HEK293 (cell line): Measurements from ENCODE around the gene MRTFB.
A peak's percentile ranks its signal among the peaks of the same experiment; 100 is the strongest.

ENCODE experiments used
- CTCF ChIA-PET: fragments of 350-600 bp; formaldehyde crosslinking; extraction: SDS; loops from one replicate; lab custom pipeline; 2021; ENCODE audit warnings: antibody characterized with exemption; lab: Yijun Ruan, JAX
- POLR2A ChIA-PET: fragments of 300-600 bp; formaldehyde crosslinking; extraction: SDS; loops from one replicate; lab custom pipeline; 2020; ENCODE audit warnings: antibody characterized with exemption, inconsistent platforms; lab: Yijun Ruan, JAX
- H3K27ac ChIP-seq: fragments of 200-500 bp; sonication (Bioruptor generic); 2 replicates; pipeline ENCODE4 v1.5.1; 2014; ENCODE audit warnings: low read depth, low read length, control low read depth, inconsistent platforms; ENCODE audit errors: extremely low read depth
- H3K36me3 ChIP-seq, 2 experiments: fragments of 200-500 bp in 1 of 2; sonication (Bioruptor generic) in 1 of 2; 1 replicate in 1 of 2; 2 replicates in 1 of 2; pipeline ENCODE4 v1.5.1; 2014 to 2017; ENCODE audit warnings: inconsistent platforms in 2 of 2, low read length in 2 of 2; ENCODE audit not compliant: control insufficient read depth in 2 of 2, insufficient read depth in 1 of 2
- H3K4me1 ChIP-seq: fragments of 200-500 bp; sonication (Bioruptor generic); 2 replicates; pipeline ENCODE4 v1.5.1; 2014; ENCODE audit warnings: mild to moderate bottlenecking, low read length, inconsistent platforms; ENCODE audit not compliant: control insufficient read depth, insufficient read depth
- H3K4me3 ChIP-seq: 2 replicates; pipeline ENCODE4 v1.5.1; 2011; ENCODE audit warnings: low read depth, mild to moderate bottlenecking, control low read depth, low read length, moderate library complexity
- H3K9me3 ChIP-seq: fragments of 200-500 bp; sonication (Bioruptor generic); 2 replicates; pipeline ENCODE4 v1.5.1; 2014; ENCODE audit warnings: low read depth, low read length, inconsistent platforms; ENCODE audit not compliant: control insufficient read depth, insufficient read depth
- AEBP2 ChIP-seq: fragments of 450-650 bp; formaldehyde crosslinking; IDR thresholded peaks from 2 replicates; pipeline ENCODE4 v1.5.1; 2016; ENCODE audit warnings: missing biosample characterization, missing genetic modification characterization, borderline replicate concordance
- BCL11B ChIP-seq: fragments of 450-650 bp; formaldehyde crosslinking; IDR thresholded peaks from 2 replicates; pipeline ENCODE4 v1.5.1; 2016; ENCODE audit warnings: low read depth, missing biosample characterization, missing genetic modification characterization
- EGR2 ChIP-seq: fragments of 450-650 bp; formaldehyde crosslinking; IDR thresholded peaks from 2 replicates; pipeline ENCODE4 v1.5.1; 2016; ENCODE audit warnings: low read depth, missing biosample characterization, missing genetic modification characterization
- KLF17 ChIP-seq: fragments of 450-650 bp; formaldehyde crosslinking; IDR thresholded peaks from 2 replicates; pipeline ENCODE4 v1.5.1; 2016; ENCODE audit warnings: missing biosample characterization, missing genetic modification characterization
- MYNN ChIP-seq: fragments of 450-650 bp; formaldehyde crosslinking; IDR thresholded peaks from 2 replicates; pipeline ENCODE4 v1.5.1; 2016; ENCODE audit warnings: missing biosample characterization, missing genetic modification characterization, borderline replicate concordance
- MZF1 ChIP-seq: fragments of 450-650 bp; formaldehyde crosslinking; IDR thresholded peaks from 2 replicates; pipeline ENCODE4 v1.5.1; 2017; ENCODE audit warnings: missing biosample characterization, missing genetic modification characterization, borderline replicate concordance
- RBAK ChIP-seq: fragments of 450-650 bp; formaldehyde crosslinking; IDR thresholded peaks from 2 replicates; pipeline ENCODE4 v1.5.1; 2016; ENCODE audit warnings: missing biosample characterization, missing genetic modification characterization
- SP7 ChIP-seq: fragments of 450-650 bp; formaldehyde crosslinking; IDR thresholded peaks from 2 replicates; pipeline ENCODE4 v1.5.1; 2016; ENCODE audit warnings: missing biosample characterization, missing genetic modification characterization
- TCF7L2 ChIP-seq: IDR thresholded peaks from 2 replicates; pipeline ENCODE4 v1.6.1; 2011; ENCODE audit warnings: low read depth, mild to moderate bottlenecking, inconsistent platforms, low read length, moderate library complexity, borderline replicate concordance
- ZBTB17 ChIP-seq: fragments of 450-650 bp; formaldehyde crosslinking; IDR thresholded peaks from 2 replicates; pipeline ENCODE4 v1.5.1; 2016; ENCODE audit warnings: missing biosample characterization, missing genetic modification characterization
- ZBTB7A ChIP-seq: fragments of 450-650 bp; formaldehyde crosslinking; IDR thresholded peaks from 2 replicates; pipeline ENCODE4 v1.5.1; 2016; ENCODE audit warnings: low read depth, missing biosample characterization, missing genetic modification characterization
- ZNF10 ChIP-seq: fragments of 450-650 bp; formaldehyde crosslinking; IDR thresholded peaks from 2 replicates; pipeline ENCODE4 v1.5.1; 2017; ENCODE audit warnings: missing biosample characterization, missing genetic modification characterization
- ZNF138 ChIP-seq: fragments of 450-650 bp; formaldehyde crosslinking; IDR thresholded peaks from 2 replicates; pipeline ENCODE4 v1.5.1; 2016; ENCODE audit warnings: missing biosample characterization, missing genetic modification characterization, borderline replicate concordance
- ZNF140 ChIP-seq: fragments of 450-650 bp; formaldehyde crosslinking; IDR thresholded peaks from 2 replicates; pipeline ENCODE4 v1.5.1; 2016; ENCODE audit warnings: missing biosample characterization, missing genetic modification characterization
- ZNF174 ChIP-seq: fragments of 450-650 bp; formaldehyde crosslinking; IDR thresholded peaks from 2 replicates; pipeline ENCODE4 v1.5.0; 2017; ENCODE audit warnings: missing biosample characterization, mild to moderate bottlenecking, missing genetic modification characterization
- ZNF18 ChIP-seq: fragments of 450-650 bp; formaldehyde crosslinking; IDR thresholded peaks from 2 replicates; pipeline ENCODE4 v1.5.1; 2016; ENCODE audit warnings: missing biosample characterization, missing genetic modification characterization
- ZNF19 ChIP-seq: fragments of 450-650 bp; formaldehyde crosslinking; IDR thresholded peaks from 2 replicates; pipeline ENCODE4; 2016; ENCODE audit warnings: missing biosample characterization, missing genetic modification characterization, low read depth
- ZNF214 ChIP-seq: fragments of 450-650 bp; formaldehyde crosslinking; IDR thresholded peaks from 2 replicates; pipeline ENCODE4 v1.5.1; 2017; ENCODE audit warnings: missing biosample characterization, mild to moderate bottlenecking, missing genetic modification characterization, borderline replicate concordance
- ZNF266 ChIP-seq: fragments of 450-650 bp; formaldehyde crosslinking; IDR thresholded peaks from 2 replicates; pipeline ENCODE4 v1.5.1; 2016; ENCODE audit warnings: missing biosample characterization, missing genetic modification characterization, low read depth
- ZNF341 ChIP-seq: fragments of 450-650 bp; formaldehyde crosslinking; IDR thresholded peaks from 2 replicates; pipeline ENCODE4; 2016; ENCODE audit warnings: low read depth, missing biosample characterization, missing genetic modification characterization
- ZNF398 ChIP-seq: fragments of 450-650 bp; formaldehyde crosslinking; IDR thresholded peaks from 2 replicates; pipeline ENCODE4 v1.5.1; 2017; ENCODE audit warnings: missing biosample characterization, missing genetic modification characterization
- ZNF416 ChIP-seq: fragments of 450-650 bp; formaldehyde crosslinking; IDR thresholded peaks from 2 replicates; pipeline ENCODE4 v1.5.1; 2016; ENCODE audit warnings: missing biosample characterization, missing genetic modification characterization
- ZNF510 ChIP-seq: fragments of 450-650 bp; formaldehyde crosslinking; IDR thresholded peaks from 2 replicates; pipeline ENCODE4 v1.5.1; 2018; ENCODE audit warnings: mild to moderate bottlenecking, missing genetic modification characterization, missing biosample characterization; ENCODE audit not compliant: insufficient replicate concordance
- ZNF600 ChIP-seq: fragments of 450-650 bp; formaldehyde crosslinking; IDR thresholded peaks from 2 replicates; pipeline ENCODE4 v1.5.1; 2016; ENCODE audit warnings: missing biosample characterization, missing genetic modification characterization
- ZNF610 ChIP-seq: fragments of 450-650 bp; formaldehyde crosslinking; IDR thresholded peaks from 2 replicates; pipeline ENCODE4 v1.5.1; 2016; ENCODE audit warnings: missing biosample characterization, missing genetic modification characterization, borderline replicate concordance
- ZNF629 ChIP-seq: fragments of 450-650 bp; formaldehyde crosslinking; IDR thresholded peaks from 2 replicates; pipeline ENCODE4 v1.5.1; 2017; ENCODE audit warnings: missing biosample characterization, missing genetic modification characterization
- ZNF654 ChIP-seq: fragments of 450-650 bp; formaldehyde crosslinking; IDR thresholded peaks from 2 replicates; pipeline ENCODE4 v1.5.1; 2016; ENCODE audit warnings: low read depth, missing biosample characterization, missing genetic modification characterization
- ZNF660 ChIP-seq: fragments of 450-650 bp; IDR thresholded peaks from 2 replicates; pipeline ENCODE4 v1.5.1; 2018; ENCODE audit warnings: missing biosample characterization, mild to moderate bottlenecking, missing genetic modification characterization
- ZNF664 ChIP-seq: fragments of 450-650 bp; formaldehyde crosslinking; IDR thresholded peaks from 2 replicates; pipeline ENCODE4 v1.5.1; 2016; ENCODE audit warnings: missing biosample characterization, missing genetic modification characterization
- ZNF704 ChIP-seq: fragments of 450-650 bp; formaldehyde crosslinking; IDR thresholded peaks from 2 replicates; pipeline ENCODE4 v1.5.1; 2016; ENCODE audit warnings: missing biosample characterization, missing genetic modification characterization
- ZNF785 ChIP-seq: fragments of 450-650 bp; formaldehyde crosslinking; IDR thresholded peaks from 2 replicates; pipeline ENCODE4 v1.5.1; 2016; ENCODE audit warnings: missing biosample characterization, missing genetic modification characterization
- TF ChIP-seq, protein P1 (sequence below): fragments of 450-650 bp; formaldehyde crosslinking; IDR thresholded peaks from 2 replicates; pipeline ENCODE4 v1.5.1; 2016; ENCODE audit warnings: missing biosample characterization, missing genetic modification characterization

MRTFB gene

GRCh38 chr16:14089283-14089823 is 18.2 kb downstream of the MRTFB start (continued):
- TF ChIP-seq ZNF10 (tag by site-specific recombination) = peak; percentile 65; the same call in 1 of the 2 replicates
- TF ChIP-seq ZNF654 (tag by site-specific recombination) = no peak
- no peak for TF ChIP-seq ZNF416 (tag by site-specific recombination)
- no peak for TF ChIP-seq MYNN (tag by site-specific recombination)
- no peak for TF ChIP-seq ZNF138 (tag by site-specific recombination)
- TF ChIP-seq ZBTB7A (tag by site-specific recombination) = no peak
- no peak for TF ChIP-seq SP7
- TF ChIP-seq ZNF19 (tag by site-specific recombination) = no peak
- peak; percentile 96 for TF ChIP-seq ZNF140 (tag by site-specific recombination)
- TF ChIP-seq ZNF664 (tag by site-specific recombination) = no peak
- no peak for TF ChIP-seq ZNF214 (tag by site-specific recombination)
- no peak for TF ChIP-seq BCL11B (tag by site-specific recombination)
- TF ChIP-seq ZNF398 = no peak
- TF ChIP-seq, protein P1, sequence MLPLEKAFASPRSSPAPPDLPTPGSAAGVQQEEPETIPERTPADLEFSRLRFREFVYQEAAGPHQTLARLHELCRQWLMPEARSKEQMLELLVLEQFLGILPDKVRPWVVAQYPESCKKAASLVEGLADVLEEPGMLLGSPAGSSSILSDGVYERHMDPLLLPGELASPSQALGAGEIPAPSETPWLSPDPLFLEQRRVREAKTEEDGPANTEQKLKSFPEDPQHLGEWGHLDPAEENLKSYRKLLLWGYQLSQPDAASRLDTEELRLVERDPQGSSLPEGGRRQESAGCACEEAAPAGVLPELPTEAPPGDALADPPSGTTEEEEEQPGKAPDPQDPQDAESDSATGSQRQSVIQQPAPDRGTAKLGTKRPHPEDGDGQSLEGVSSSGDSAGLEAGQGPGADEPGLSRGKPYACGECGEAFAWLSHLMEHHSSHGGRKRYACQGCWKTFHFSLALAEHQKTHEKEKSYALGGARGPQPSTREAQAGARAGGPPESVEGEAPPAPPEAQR (tag by site-specific recombination) = no peak
- no peak for TF ChIP-seq MZF1
- no peak for TF ChIP-seq TCF7L2
- TF ChIP-seq ZNF785 = no peak
- no peak for TF ChIP-seq ZBTB17 (tag by site-specific recombination)
- no peak for TF ChIP-seq ZNF341 (tag by site-specific recombination)
- TF ChIP-seq ZNF174 = no peak
- TF ChIP-seq RBAK (tag by site-specific recombination) = no peak
- TF ChIP-seq ZNF510 (tag by site-specific recombination) = peak; percentile 30
- no peak for TF ChIP-seq ZNF629 (tag by site-specific recombination)
- TF ChIP-seq ZNF610 (tag by site-specific recombination) = no peak
- TF ChIP-seq ZNF600 (tag by site-specific recombination) = no peak

- no peak overlapping the region for H3K4me3 ChIP-seq
- H3K9me3 ChIP-seq = no peaks in the 10 kb centered on the region
- no peaks in the 10 kb centered on the region for H3K36me3 ChIP-seq
- ChIA-PET CTCF (no interaction called here), POLR2A (no interaction called here)
- no peak overlapping the region for H3K27ac ChIP-seq
- peaks cover 27% of the 10 kb centered on the region for H3K4me1 ChIP-seq
- no peak for TF ChIP-seq ZNF18 (tag by site-specific recombination)
- no peak for TF ChIP-seq ZNF660 (tag by site-specific recombination)
- TF ChIP-seq ZNF704 (tag by site-specific recombination) = no peak
- TF ChIP-seq ZNF266 = no peak
- no peak for TF ChIP-seq KLF17 (tag by site-specific recombination)
- TF ChIP-seq AEBP2 = no peak
- TF ChIP-seq EGR2 (tag by site-specific recombination) = no peak
These were observed 21.4 kb downstream of the MRTFB start for GRCh38 chr16:14092561-14092960.
